Ishikawa (cell line): ENCODE measurements around the gene MARCHF3.

Source experiments
- CEBPB ChIP-seq: IDR thresholded peaks from 2 replicates; pipeline ENCODE4 v1.6.1; 2012
- CREB1 ChIP-seq: IDR thresholded peaks from 2 replicates; pipeline ENCODE4 v1.6.1; 2012; ENCODE audit warnings: low read depth
- EGR1 ChIP-seq: IDR thresholded peaks from 2 replicates; pipeline ENCODE4 v1.6.1; 2012
- EP300 ChIP-seq: IDR thresholded peaks from 2 replicates; pipeline ENCODE4 v1.6.1; 2012; ENCODE audit warnings: borderline replicate concordance
- FOXM1 ChIP-seq: IDR thresholded peaks from 2 replicates; pipeline ENCODE4 v1.6.1; 2012; ENCODE audit warnings: low read depth, borderline replicate concordance
- MAX ChIP-seq: IDR thresholded peaks from 2 replicates; pipeline ENCODE4 v1.6.1; 2012
- NFIC ChIP-seq: IDR thresholded peaks from 2 replicates; pipeline ENCODE4 v1.6.1; 2012
- RAD21 ChIP-seq: IDR thresholded peaks from 2 replicates; pipeline ENCODE4 v1.6.1; 2012; ENCODE audit warnings: low read depth
- REST ChIP-seq: IDR thresholded peaks from 2 replicates; pipeline ENCODE4 v1.6.1; 2012; ENCODE audit warnings: low read depth, mild to moderate bottlenecking
- TAF1 ChIP-seq: IDR thresholded peaks from 2 replicates; pipeline ENCODE4 v1.6.1; 2012; ENCODE audit warnings: low read depth, mild to moderate bottlenecking
- TCF12 ChIP-seq: IDR thresholded peaks from 2 replicates; pipeline ENCODE4 v1.6.1; 2012; ENCODE audit warnings: low read depth
- TEAD4 ChIP-seq: IDR thresholded peaks from 2 replicates; pipeline ENCODE4 v1.6.1; 2012
- USF1 ChIP-seq: IDR thresholded peaks from 2 replicates; pipeline ENCODE4 v1.6.1; 2012
- YY1 ChIP-seq: IDR thresholded peaks from 2 replicates; pipeline ENCODE4 v1.6.1; 2012; ENCODE audit warnings: low read depth
- ZBTB7A ChIP-seq: IDR thresholded peaks from 2 replicates; pipeline ENCODE4 v1.6.1; 2012; ENCODE audit warnings: low read depth

The MARCHF3 gene

GRCh38 chr5:126998201-126998631, 32.1 kb downstream of the MARCHF3 start:
- TF ChIP-seq TEAD4 (no peak), RAD21 (no peak), REST (no peak), NFIC (no peak), TCF12 (no peak), TAF1 (no peak), CEBPB (no peak), ZBTB7A (no peak), YY1 (no peak), FOXM1 (no peak), CREB1 (no peak), USF1 (no peak), EGR1 (no peak), EP300 (no peak), MAX (no peak)

- TF ChIP-seq FOXM1, result no peak
Observed at GRCh38 chr5:126995689-126996088, 34.7 kb downstream of the MARCHF3 start.

- TF ChIP-seq TAF1, result no peak
- TF ChIP-seq RAD21, result no peak
- no peak for TF ChIP-seq ZBTB7A
- no peak for TF ChIP-seq EGR1
- TF ChIP-seq EP300, result no peak
- TF ChIP-seq FOXM1, result no peak
- TF ChIP-seq USF1, result no peak
- TF ChIP-seq MAX, result no peak
- TF ChIP-seq NFIC, result no peak
- no peak for TF ChIP-seq TEAD4
Observed at GRCh38 chr5:126995039-126995438, 35.3 kb downstream of the MARCHF3 start.

- TF ChIP-seq TEAD4 (no peak), YY1 (no peak), ZBTB7A (no peak), TCF12 (no peak), CEBPB (no peak), RAD21 (no peak)
Observed at GRCh38 chr5:126994485-126994884, 35.9 kb downstream of the MARCHF3 start.

- TF ChIP-seq TEAD4, result no peak
- no peak for TF ChIP-seq REST
- no peak for TF ChIP-seq YY1
- no peak for TF ChIP-seq RAD21
- TF ChIP-seq EGR1, result no peak
- no peak for TF ChIP-seq CREB1
- TF ChIP-seq NFIC, result no peak
- no peak for TF ChIP-seq FOXM1
- no peak for TF ChIP-seq EP300
- no peak for TF ChIP-seq TCF12
- TF ChIP-seq CEBPB, result no peak
- no peak for TF ChIP-seq USF1
- TF ChIP-seq MAX, result no peak
- no peak for TF ChIP-seq ZBTB7A
- TF ChIP-seq TAF1, result no peak
Observed at GRCh38 chr5:126988021-126988569, 42.3 kb downstream of the MARCHF3 start.

GRCh38 chr5:126987271-126987899, 43.0 kb downstream of the MARCHF3 start:
- TF ChIP-seq CREB1 (no peak), FOXM1 (no peak), TAF1 (no peak), YY1 (no peak), TEAD4 (no peak), CEBPB (no peak), RAD21 (no peak), TCF12 (no peak), EGR1 (no peak), EP300 (no peak), ZBTB7A (no peak), MAX (no peak), REST (no peak)
